ENCODE measurements around the gene STK10. TPM values are rescaled to one million over a fixed set of nuclear protein-coding genes. Genes with fewer than 3 reads are reported as not detected.
"Not testable (repeated sequence)": the region's sequence is repeated elsewhere in the genome, so short reads cannot be mapped to it uniquely, and the experiment has no call there.

STK10 gene
- total and polyA plus RNA-seq, 12 donors, result 5.5 to 39.1 (median 19.0) TPM

GRCh38 chr5:172153695-172154094 is 34.3 kb downstream of the STK10 start:
- no peak for DNase-seq
- no peaks in the 10 kb centered on the region for H3K9me3 ChIP-seq (replicated peaks in 1 of 3)
- 86 to 93% (median 91%) methylated on average over 3 of the region's 3 CpGs for WGBS, 4 donors
- H3K27ac ChIP-seq, result no peak overlapping the region
- H3K4me3 ChIP-seq, result no peak overlapping the region
- no peaks in the 10 kb centered on the region for H3K27me3 ChIP-seq
- intact Hi-C loops (cut with DNase I), result no loop called here
- no peak for TF ChIP-seq CTCF (IDR thresholded peaks at IDR 0.05)
- no peak for TF ChIP-seq POLR2A (IDR thresholded peaks at IDR 0.05)
- H3K36me3 ChIP-seq (replicated peaks in 1 of 2), result peaks cover 0 to 8% of the 10 kb centered on the region in 2 donors
- H3K4me1 ChIP-seq (replicated peaks in 1 of 2), result peaks cover 0 to 5% of the 10 kb centered on the region in 2 donors

GRCh38 chr5:172151661-172152210 is 36.3 kb downstream of the STK10 start:
- no peak for DNase-seq
- TF ChIP-seq POLR2A (IDR thresholded peaks at IDR 0.05) (no peak), CTCF (IDR thresholded peaks at IDR 0.05) (no peak)
- Histone ChIP-seq H3K4me1 (replicated peaks in 1 of 2) (peaks cover 0 to 5% of the 10 kb centered on the region in 2 donors), H3K4me3 (no peak overlapping the region), H3K27me3 (no peaks in the 10 kb centered on the region), H3K27ac (no peak overlapping the region), H3K36me3 (replicated peaks in 1 of 2) (peaks cover 0 to 8% of the 10 kb centered on the region in 2 donors), H3K9me3 (replicated peaks in 1 of 3) (no peaks in the 10 kb centered on the region)
- WGBS, 4 donors, result 91 to 96% (median 95%) methylated on average over 10 of the region's 10 CpGs
- intact Hi-C loops (cut with DNase I), result no loop called here

- WGBS, 4 donors, result 71 to 79% (median 73%) methylated on average over 14 to 16 of the region's 16 CpGs
- intact Hi-C loops (cut with DNase I), result no loop called here
- Histone ChIP-seq H3K36me3 (replicated peaks in 1 of 2) (peaks cover 0 to under 1% of the 10 kb centered on the region in 2 donors), H3K27me3 (no peaks in the 10 kb centered on the region), H3K4me1 (replicated peaks in 1 of 2) (peaks cover 0 to 5% of the 10 kb centered on the region in 2 donors), H3K9me3 (replicated peaks in 1 of 3) (no peaks in the 10 kb centered on the region), H3K4me3 (no peak overlapping the region), H3K27ac (peak overlapping the region in 2 of 5 donors; percentile 21 to 64)
- TF ChIP-seq POLR2A (IDR thresholded peaks at IDR 0.05), result no peak
- TF ChIP-seq CTCF (IDR thresholded peaks at IDR 0.05), result no peak
- peak in 6 of 7 donors; percentile 45 to 79 (median 69) for DNase-seq
Observed at GRCh38 chr5:172150514-172151425, 37.3 kb downstream of the STK10 start.

- H3K36me3 ChIP-seq (replicated peaks in 1 of 2); H3K27me3 ChIP-seq; H3K9me3 ChIP-seq (replicated peaks in 1 of 3); intact Hi-C loops (cut with DNase I); H3K4me1 ChIP-seq (replicated peaks in 1 of 2); DNase-seq; H3K4me3 ChIP-seq; H3K27ac ChIP-seq: not testable (repeated sequence)
- 89 to 93% (median 91%) methylated on average over 11 of the region's 11 CpGs for WGBS, 4 donors
Observed at GRCh38 chr5:172149481-172149880, 38.5 kb downstream of the STK10 start.
